T-helper 1 cell treated with Interleukin-12 subunit alpha and Interleukin-12 subunit beta and Interleukin-4 antibody, amounts not matched to agents 30 ng/mL and 1 ng/mL, for 36 hours (primary cell): Measurements from ENCODE around the gene MAPK8IP3. TPM values are rescaled to one million over a fixed set of nuclear protein-coding genes. Genes with fewer than 3 reads are reported as not detected.

Experiments
- intact Hi-C: fragments of 100-400 bp; cut with micrococcal nuclease; formaldehyde crosslinking; loops from one replicate; pipeline ENCODE4 v1.15.1; 2024
- total RNA-seq: library from RNA; stranded (reverse); gene quantifications from 2 replicates; pipeline ENCODE4 v1.2.3, GENCODE V29; 2022

Gene MAPK8IP3
- total RNA-seq, 1 donor from 2014 or later: 122 TPM

DNA sequence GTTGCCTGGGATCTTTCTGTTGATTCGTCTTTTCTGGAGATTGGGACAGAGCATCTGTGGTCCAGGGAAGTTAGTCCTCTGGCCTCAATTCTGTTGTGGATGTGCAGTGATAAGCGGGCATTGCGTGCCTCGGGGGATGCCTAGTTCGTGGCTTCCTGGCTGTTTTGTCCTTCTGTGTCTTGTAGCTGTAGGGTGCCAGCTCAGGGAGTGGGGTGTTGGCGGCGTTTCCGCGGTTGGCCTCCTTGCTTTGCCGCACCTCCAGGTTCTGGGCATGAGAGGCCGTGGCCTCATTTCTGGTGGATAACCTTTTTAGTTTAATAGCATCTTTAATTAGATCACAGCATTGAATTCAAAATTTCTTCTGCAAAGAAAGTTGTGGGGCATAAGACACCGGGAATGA lies 29.3 kb upstream of the MAPK8IP3 start:
- intact Hi-C loops: loop anchor here (5.0 kb wide), 1 partner anchor 751 kb away; the partner anchor contains the start of gene CCNF

DNA sequence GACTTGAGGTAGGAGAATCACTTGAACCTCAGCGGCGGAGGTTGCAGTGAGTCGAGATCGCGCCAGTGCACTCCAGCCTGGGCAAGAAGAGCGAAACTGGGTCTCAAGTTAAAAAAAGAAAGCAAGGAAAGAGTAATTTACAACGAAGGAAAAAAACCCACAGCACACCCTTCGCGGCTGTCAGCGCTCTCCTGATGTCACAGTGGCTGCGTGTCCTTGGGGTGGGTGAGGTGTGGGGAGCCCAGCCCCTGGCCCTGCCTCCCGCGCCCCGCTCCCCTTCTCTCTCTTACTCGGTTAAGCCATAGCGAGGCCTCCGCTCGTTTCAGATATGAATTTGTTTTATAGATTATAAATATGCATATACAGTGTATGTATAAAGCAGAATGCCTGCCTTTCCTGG lies 28.7 kb upstream of the MAPK8IP3 start:
- intact Hi-C loops: loop anchor here (5.0 kb wide), 1 partner anchor 750 kb away; the partner anchor contains the start of gene CCNF

DNA sequence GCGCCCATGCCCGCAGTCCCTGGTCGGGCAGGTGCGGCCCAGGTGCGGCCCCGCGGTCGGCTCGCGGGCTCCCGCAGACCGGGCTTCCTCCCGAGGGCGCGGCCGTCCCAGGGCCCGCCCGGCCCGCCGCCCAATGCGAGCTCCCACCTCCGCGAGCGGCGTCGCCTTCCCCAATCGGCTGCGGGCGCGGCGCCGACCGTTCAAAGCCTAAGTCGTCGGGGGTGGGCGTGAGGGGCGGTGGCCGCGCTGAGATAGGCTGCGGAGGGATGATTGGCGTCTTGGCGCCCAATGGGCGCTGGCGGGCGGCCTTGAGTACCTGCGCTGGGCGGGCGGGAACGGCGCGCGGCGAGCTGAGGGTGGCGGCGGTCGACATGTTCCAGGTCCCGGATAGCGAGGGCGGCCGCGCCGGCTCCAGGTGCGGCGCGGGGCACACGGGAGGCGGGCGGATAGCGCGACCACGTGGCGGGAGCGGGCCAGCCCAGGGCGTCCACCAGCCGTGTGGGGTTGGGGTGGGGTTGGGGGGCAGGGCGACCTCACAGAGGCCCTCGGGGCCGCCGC lies 28.0 kb upstream of the MAPK8IP3 start, which contains the start of gene JPT2:
TSS of gene JPT2 (plus strand) at position 338 of the 558 bp plus-strand sequence. CDS start at position 372, 34 bp downstream.
- intact Hi-C loops: loop anchor here (1.0 to 5.0 kb wide), 8 partner anchors 28 to 749 kb away; partner anchors contain the start of genes CCNF, CRAMP1, EME2 and IFT140

DNA sequence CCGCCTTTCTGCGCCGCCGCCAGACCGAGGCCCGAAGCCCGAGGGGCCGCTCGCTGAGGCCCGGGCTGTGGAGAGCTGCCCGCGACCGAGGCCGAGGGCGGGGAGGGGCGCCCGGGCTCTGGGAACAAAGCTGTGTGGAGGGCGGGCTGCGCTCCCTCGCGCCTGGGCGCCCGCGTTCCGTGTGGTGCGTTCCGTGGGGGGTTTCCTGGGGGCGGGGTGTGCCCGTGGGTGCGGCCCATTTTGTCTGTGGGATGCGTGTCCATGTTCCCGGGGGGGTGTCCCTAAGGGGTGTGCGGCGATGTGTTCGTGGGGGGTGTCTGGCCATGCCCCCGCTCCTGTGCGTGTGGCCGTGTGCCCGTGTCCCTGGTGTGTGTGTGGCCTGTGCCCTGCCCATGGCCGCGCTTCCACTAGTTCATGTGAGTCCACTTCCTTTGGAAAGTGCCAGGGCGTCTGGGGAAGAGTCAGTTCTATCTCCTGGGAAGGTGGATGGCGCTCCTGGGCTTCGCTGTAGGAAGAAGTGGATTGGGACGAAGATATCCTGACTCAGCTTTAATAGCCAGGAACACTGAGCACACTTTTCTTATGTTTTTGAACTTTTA lies 27.4 kb upstream of the MAPK8IP3 start:
- intact Hi-C loops: loop anchor here (1.0 to 5.0 kb wide), 8 partner anchors 28 to 749 kb away; partner anchors contain the start of genes CCNF, CRAMP1, EME2 and IFT140

DNA sequence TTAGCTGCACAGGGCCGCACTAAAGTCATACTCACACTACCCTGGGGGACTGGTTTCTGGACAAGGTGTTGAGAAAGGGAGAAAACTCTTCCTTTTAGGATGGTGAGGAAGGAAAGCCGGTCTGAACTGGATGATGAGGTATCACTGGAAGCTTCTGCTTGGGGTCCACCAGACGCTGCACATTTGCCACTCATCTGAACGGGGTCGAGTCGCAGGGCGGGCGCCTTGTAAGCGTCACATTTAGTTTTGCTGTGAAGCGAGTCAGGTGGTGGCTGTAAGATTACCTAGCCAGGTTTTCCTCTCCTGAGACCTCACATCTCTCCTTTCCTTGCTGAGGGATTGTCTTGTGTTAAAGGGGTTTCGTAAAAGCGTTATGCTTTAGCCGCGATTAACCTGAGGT lies 25.6 kb upstream of the MAPK8IP3 start:
- intact Hi-C loops: no loop called here

DNA sequence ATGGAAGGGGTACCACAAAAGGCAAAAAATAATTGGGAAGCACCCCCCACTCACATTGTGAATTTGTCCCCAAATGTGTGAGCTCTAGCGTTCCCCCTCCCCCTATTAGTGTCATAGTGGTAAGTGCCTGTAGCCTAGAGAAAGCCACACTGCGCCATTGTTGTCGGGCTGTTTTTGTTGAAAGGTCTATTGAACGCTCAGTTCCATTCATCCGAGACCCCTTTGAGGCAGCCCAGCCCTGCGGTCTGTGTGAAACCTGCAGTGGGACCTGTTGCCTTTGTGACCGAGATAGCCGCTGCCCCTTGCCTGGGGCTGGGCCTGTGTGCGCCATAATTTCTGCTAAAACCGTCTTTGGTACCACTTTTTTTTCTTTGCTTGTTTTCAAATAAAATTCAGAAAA lies 25.0 kb upstream of the MAPK8IP3 start:
- intact Hi-C loops: no loop called here

DNA sequence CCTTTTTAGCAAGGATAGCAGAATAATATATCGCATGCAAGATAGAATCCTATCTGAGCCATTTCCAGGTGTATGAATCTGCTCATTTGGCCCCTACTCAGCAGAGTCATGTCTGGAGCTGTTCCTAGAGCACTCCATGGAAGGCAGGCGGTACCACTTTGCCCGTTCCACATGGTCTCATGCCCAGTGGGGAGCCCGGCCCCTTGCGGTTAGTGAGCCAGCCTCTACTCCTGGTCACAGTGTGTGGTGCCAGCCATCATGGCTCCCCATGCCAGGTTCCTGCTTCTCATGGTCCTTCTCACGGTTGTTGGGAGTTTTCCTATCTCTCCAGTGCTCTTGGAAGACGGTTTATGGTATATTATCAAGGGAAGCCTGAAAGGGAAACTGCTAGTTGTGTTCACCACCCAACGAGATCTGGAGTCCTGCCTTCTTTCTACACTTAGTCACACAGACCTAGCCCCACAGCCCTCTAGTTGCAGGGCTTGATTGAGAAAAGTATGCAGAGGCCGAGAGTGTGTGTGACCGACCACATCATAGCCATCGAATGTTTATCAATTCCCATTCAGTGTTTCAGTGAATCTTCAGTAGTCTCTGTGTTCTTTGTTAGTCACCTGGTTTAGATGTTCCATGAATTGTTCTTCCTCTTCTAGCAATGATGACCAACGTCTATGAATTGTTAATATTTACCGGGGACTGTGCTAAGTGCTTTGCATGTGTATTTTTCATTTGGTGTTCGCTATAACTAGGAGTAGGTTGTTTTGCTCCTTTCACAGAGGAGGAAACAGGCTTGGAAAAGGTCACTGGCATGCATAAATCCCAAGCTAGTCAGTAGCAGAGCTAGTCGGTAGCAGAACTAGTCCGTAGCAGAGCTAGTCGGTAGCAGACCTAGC lies 18.3 kb upstream of the MAPK8IP3 start:
- intact Hi-C loops: no loop called here

- intact Hi-C loops: no loop called here
Observed at GRCh38 chr16:1688807-1689560, 17.0 kb upstream of the MAPK8IP3 start.

DNA sequence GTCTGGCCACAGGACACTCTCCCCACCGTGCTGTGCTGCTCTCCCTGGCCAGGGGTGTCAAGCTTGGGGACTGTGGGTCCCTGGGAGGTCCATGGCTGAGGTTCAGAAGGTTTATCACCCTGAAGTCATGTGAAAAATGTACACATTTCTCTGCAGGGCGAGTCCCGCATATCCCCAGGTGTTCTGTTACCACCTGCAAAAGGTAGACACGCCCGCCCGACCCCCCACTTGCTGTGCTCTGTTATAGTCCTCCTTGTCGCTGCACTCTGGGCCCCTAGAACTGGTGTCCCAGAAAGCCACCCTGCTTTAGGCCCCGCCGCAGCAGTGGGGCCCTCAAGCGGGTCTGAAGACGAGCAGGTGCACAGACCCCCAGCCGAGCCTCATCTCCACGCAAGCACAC lies 16.1 kb upstream of the MAPK8IP3 start:
- intact Hi-C loops: no loop called here

DNA sequence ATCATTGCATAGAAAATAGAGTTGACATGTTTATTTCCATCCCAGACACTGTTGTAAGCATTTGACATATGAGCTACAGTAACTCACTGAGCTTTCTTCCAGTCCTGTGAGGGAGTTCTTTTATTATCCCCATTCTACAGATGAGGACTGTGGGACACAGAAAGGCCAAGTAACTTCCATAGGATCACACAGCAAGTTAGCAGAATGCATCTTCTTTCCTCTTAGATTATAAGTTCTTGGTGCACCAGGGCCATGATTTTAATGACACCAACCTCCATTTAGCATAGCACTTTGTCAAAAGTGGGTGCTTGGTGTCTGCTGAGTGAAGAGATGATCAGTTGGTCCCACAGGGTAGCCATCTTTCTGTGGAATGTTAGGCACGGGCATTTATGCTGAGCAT lies 15.2 kb upstream of the MAPK8IP3 start:
- intact Hi-C loops: no loop called here

- intact Hi-C loops: no loop called here
Observed at GRCh38 chr16:1691276-1691675, 14.7 kb upstream of the MAPK8IP3 start.

- intact Hi-C loops: no loop called here
Observed at GRCh38 chr16:1691956-1692355, 14.0 kb upstream of the MAPK8IP3 start.

DNA sequence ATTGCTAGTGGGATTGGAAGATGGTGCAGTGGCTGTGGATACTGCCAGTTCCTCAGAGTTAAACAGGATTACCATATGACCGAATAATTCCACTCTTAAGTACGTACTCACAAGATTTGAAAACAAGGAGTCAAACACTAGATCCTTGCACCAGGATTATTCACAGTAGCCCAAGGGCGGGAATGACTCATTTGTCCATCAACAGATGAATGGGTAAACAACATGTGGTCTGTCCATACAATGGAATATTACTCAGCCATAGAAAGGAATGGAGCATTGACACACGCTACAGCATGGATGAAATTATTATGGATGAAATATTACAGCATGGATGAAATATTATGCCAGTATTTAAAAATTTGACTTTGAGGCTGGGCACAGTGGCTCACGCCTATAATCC lies 9.1 kb upstream of the MAPK8IP3 start:
- intact Hi-C loops: no loop called here

DNA sequence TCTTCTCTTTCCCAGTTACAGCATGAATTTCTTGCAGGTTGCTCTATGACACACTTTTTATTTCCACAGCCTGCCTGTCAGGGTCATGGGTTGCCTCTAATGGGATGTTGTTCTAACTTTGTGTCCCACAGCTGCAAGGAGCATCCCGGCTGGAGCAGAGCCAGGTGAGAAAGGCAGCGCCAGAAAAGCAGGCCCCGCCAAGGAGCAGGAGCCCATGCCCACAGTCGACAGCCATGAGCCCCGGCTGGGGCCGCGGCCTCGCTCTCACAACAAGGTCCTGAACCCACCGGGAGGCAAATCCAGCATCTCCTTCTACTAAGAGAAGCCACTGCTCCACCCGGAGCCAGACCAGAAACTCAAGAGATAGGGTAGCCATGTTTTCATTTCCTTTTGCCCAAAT lies 7.3 kb upstream of the MAPK8IP3 start:
- intact Hi-C loops: no loop called here

- intact Hi-C loops: no loop called here
Observed at GRCh38 chr16:1700246-1700645, 5.7 kb upstream of the MAPK8IP3 start.

- intact Hi-C loops: no loop called here
Observed at GRCh38 chr16:1701216-1701878, 4.6 kb upstream of the MAPK8IP3 start.

GRCh38 chr16:1705324-1705687 lies 689 bp upstream of the MAPK8IP3 start:
- intact Hi-C loops: loop anchor here (1.0 to 5.0 kb wide), 3 partner anchors 122 to 285 kb away; partner anchors contain the start of genes FAHD1, HAGH, TELO2 and UQCC4

GRCh38 chr16:1706386-1707192 lies 594 bp downstream of the MAPK8IP3 start:
- intact Hi-C loops: loop anchor here (1.0 to 5.0 kb wide), 7 partner anchors 28 to 266 kb away; partner anchors contain the start of genes CRAMP1, FAHD1, HAGH and IFT140

- intact Hi-C loops: loop anchor here (1.0 to 5.0 kb wide), 4 partner anchors 64 to 215 kb away; partner anchors contain the start of genes FAHD1, HAGH, NME3 and NUBP2
Observed at GRCh38 chr16:1707193-1707790, 1.3 kb downstream of the MAPK8IP3 start.
